ENCODE measurements around the gene MOGAT3.
A peak's percentile ranks its signal among the peaks of the same experiment; 100 is the strongest.

Gene MOGAT3

GRCh38 chr7:101233907-101234547, 33.2 kb upstream of the MOGAT3 start:
- DNase-seq (ENCODE audit: low read depth in 2 of 2): no peak

GRCh38 chr7:101232141-101232850, 31.5 kb upstream of the MOGAT3 start:
- no peak for DNase-seq (ENCODE audit: low read depth in 2 of 2)

GRCh38 chr7:101231644-101232043, 30.8 kb upstream of the MOGAT3 start:
- DNase-seq (ENCODE audit: low read depth in 2 of 2): no peak

GRCh38 chr7:101226721-101227120, 25.9 kb upstream of the MOGAT3 start:
- no peak for DNase-seq (ENCODE audit: low read depth in 2 of 2)

- DNase-seq (ENCODE audit: low read depth in 2 of 2): no peak
Measured at GRCh38 chr7:101225650-101226049, 24.8 kb upstream of the MOGAT3 start.

GRCh38 chr7:101223528-101223927, 22.7 kb upstream of the MOGAT3 start:
- DNase-seq (ENCODE audit: low read depth in 2 of 2): no peak

- DNase-seq (ENCODE audit: low read depth in 2 of 2): no peak
Measured at GRCh38 chr7:101222275-101222830, 21.5 kb upstream of the MOGAT3 start.

GRCh38 chr7:101220295-101220694, 19.5 kb upstream of the MOGAT3 start:
- no peak for DNase-seq (ENCODE audit: low read depth in 2 of 2)

GRCh38 chr7:101218236-101219125, 17.6 kb upstream of the MOGAT3 start:
- DNase-seq (ENCODE audit: low read depth in 2 of 2): no peak

GRCh38 chr7:101217388-101218235, 16.8 kb upstream of the MOGAT3 start, which contains the start of the genes PLOD3 and ZNHIT1:
PLOD3 (minus strand) TSS chr7:101217581; CDS start chr7:101217274, 307 bp downstream.
ZNHIT1 (plus strand) TSS chr7:101218165; CDS start chr7:101218196, 31 bp downstream.
- peak; percentile 96 to 97 for DNase-seq (ENCODE audit: low read depth in 2 of 2)

GRCh38 chr7:101216860-101217387, 16.1 kb upstream of the MOGAT3 start:
- DNase-seq (ENCODE audit: low read depth in 2 of 2): no peak

GRCh38 chr7:101216001-101216859, 15.4 kb upstream of the MOGAT3 start:
- no peak for DNase-seq (ENCODE audit: low read depth in 2 of 2)

GRCh38 chr7:101212014-101212413, 11.2 kb upstream of the MOGAT3 start:
- no peak for DNase-seq (ENCODE audit: low read depth in 2 of 2)

GRCh38 chr7:101211501-101211900, 10.7 kb upstream of the MOGAT3 start:
- DNase-seq (ENCODE audit: low read depth in 2 of 2): no peak

- no peak for DNase-seq (ENCODE audit: low read depth in 2 of 2)
Measured at GRCh38 chr7:101210143-101210542, 9.3 kb upstream of the MOGAT3 start.

GRCh38 chr7:101208794-101209193, 8.0 kb upstream of the MOGAT3 start:
- DNase-seq (ENCODE audit: low read depth in 2 of 2): no peak

GRCh38 chr7:101207459-101207858, 6.6 kb upstream of the MOGAT3 start:
- DNase-seq (ENCODE audit: low read depth in 2 of 2): no peak

- no peak for DNase-seq (ENCODE audit: low read depth in 2 of 2)
Measured at GRCh38 chr7:101206665-101207042, 5.8 kb upstream of the MOGAT3 start.

- DNase-seq (ENCODE audit: low read depth in 2 of 2): no peak
Measured at GRCh38 chr7:101205901-101206664, 5.2 kb upstream of the MOGAT3 start.

All from fibroblast of skin of left quadriceps (primary cell).